HepG2 (cell line): ENCODE measurements around the gene HBS1L. TPM values are rescaled to one million over a fixed set of nuclear protein-coding genes. Genes with fewer than 3 reads are reported as not detected.

ENCODE experiments used
- CBX5 ChIP-seq: sonication (generic); formaldehyde crosslinking; IDR thresholded peaks from 2 replicates; pipeline ENCODE4 v1.4.0; 2020; ENCODE audit warnings: missing genetic modification reagents, borderline replicate concordance
- HCFC1 ChIP-seq: fragments of 150-350 bp; IDR thresholded peaks from 2 replicates; pipeline ENCODE4 v1.6.1; 2014; ENCODE audit warnings: low read depth, low read length
- HDAC1 ChIP-seq: sonication (generic); formaldehyde crosslinking; IDR thresholded peaks from 2 replicates; pipeline ENCODE4 v1.5.1; 2020; ENCODE audit warnings: mild to moderate bottlenecking, missing genetic modification reagents
- NFIB ChIP-seq: sonication (generic); formaldehyde crosslinking; IDR thresholded peaks from 2 replicates; pipeline ENCODE4 v1.9.0; 2021; ENCODE audit warnings: missing genetic modification reagents, mild to moderate bottlenecking, borderline replicate concordance
- NR3C1 ChIP-seq: sonication (generic); formaldehyde crosslinking; IDR thresholded peaks from 2 replicates; pipeline ENCODE4 v1.4.0; 2020; ENCODE audit warnings: missing genetic modification reagents
- RBAK ChIP-seq: sonication (generic); formaldehyde crosslinking; IDR thresholded peaks from 2 replicates; pipeline ENCODE4 v1.5.1; 2020; ENCODE audit warnings: mild to moderate bottlenecking, missing genetic modification reagents
- SMARCE1 ChIP-seq: fragments of 450-650 bp; IDR thresholded peaks from 2 replicates; pipeline ENCODE4 v1.6.1; 2017; ENCODE audit warnings: borderline replicate concordance
- TP53 ChIP-seq: sonication (generic); formaldehyde crosslinking; conservative IDR thresholded peaks from 2 replicates; pipeline ENCODE4 v1.4.0; 2020; ENCODE audit warnings: missing genetic modification reagents
- ZFP62 ChIP-seq: sonication (generic); formaldehyde crosslinking; IDR thresholded peaks from 2 replicates; pipeline ENCODE4 v1.4.0; 2020; ENCODE audit warnings: missing genetic modification reagents
- ZNF354B ChIP-seq: sonication (generic); formaldehyde crosslinking; IDR thresholded peaks from 2 replicates; pipeline ENCODE4 v1.8.0; 2022; ENCODE audit warnings: mild to moderate bottlenecking, missing genetic modification reagents
- ZNF558 ChIP-seq: sonication (generic); formaldehyde crosslinking; IDR thresholded peaks from 2 replicates; pipeline ENCODE4 v1.9.0; 2022; ENCODE audit warnings: mild to moderate bottlenecking, missing genetic modification reagents, borderline replicate concordance
- ZNF564 ChIP-seq: sonication (generic); formaldehyde crosslinking; IDR thresholded peaks from 2 replicates; pipeline ENCODE4 v1.8.1; 2023; ENCODE audit warnings: mild to moderate bottlenecking, missing genetic modification reagents
- polyA plus RNA-seq, 8 experiments: library from polyadenylated mRNA; depleted of rRNA in 3 of 8; stranded (reverse) in 7 of 8; unstranded in 1 of 8; fragments of >200 nt; fragmentation: Illumina TruSeq in 4 of 8; extraction: Trizol in 4 of 8; gene quantifications; 2 replicates each; pipeline versions ENCODE4 v1.2.1 to v1.2.3, GENCODE V29; 2011 to 2016; ENCODE audit warnings: low read depth in 4 of 8, missing spikeins in 1 of 8, mixed read lengths in 1 of 8; ENCODE audit not compliant: insufficient read depth in 1 of 8
- total RNA-seq, 5 experiments: library from RNA; depleted of rRNA; stranded (reverse); fragments of >200 nt; fragmentation: Illumina TruSeq; extraction: Trizol; gene quantifications; 2 replicates each; pipeline ENCODE4 v1.2.3, GENCODE V29; 2016; ENCODE audit warnings: low read depth in 1 of 5
- TF ChIP-seq, protein P1 (sequence below), 2 experiments: fragments of 450-650 bp in 1 of 2; sonication (generic) in 1 of 2; formaldehyde crosslinking in 1 of 2; IDR thresholded peaks; 2 replicates each; pipeline versions ENCODE4 v1.6.1 to v1.8.0; 2016 to 2022; ENCODE audit warnings: antibody characterized with exemption in 1 of 2, mild to moderate bottlenecking in 1 of 2, missing genetic modification reagents in 1 of 2
- TF ChIP-seq, protein P2 (sequence below): sonication (generic); formaldehyde crosslinking; IDR thresholded peaks from 2 replicates; pipeline ENCODE4 v1.4.0; 2020; ENCODE audit warnings: low read depth, missing genetic modification reagents
- TF ChIP-seq, protein P3 (sequence below): sonication (generic); formaldehyde crosslinking; IDR thresholded peaks from 2 replicates; pipeline ENCODE4 v1.8.0; 2022; ENCODE audit warnings: mild to moderate bottlenecking, missing genetic modification reagents, moderate library complexity

HBS1L gene
- total and polyA plus RNA-seq, 2 of the 13 experiments (the other 11 are each of a cell fraction or from before 2014, with no cell fraction given), result 44.1 to 138 TPM

DNA sequence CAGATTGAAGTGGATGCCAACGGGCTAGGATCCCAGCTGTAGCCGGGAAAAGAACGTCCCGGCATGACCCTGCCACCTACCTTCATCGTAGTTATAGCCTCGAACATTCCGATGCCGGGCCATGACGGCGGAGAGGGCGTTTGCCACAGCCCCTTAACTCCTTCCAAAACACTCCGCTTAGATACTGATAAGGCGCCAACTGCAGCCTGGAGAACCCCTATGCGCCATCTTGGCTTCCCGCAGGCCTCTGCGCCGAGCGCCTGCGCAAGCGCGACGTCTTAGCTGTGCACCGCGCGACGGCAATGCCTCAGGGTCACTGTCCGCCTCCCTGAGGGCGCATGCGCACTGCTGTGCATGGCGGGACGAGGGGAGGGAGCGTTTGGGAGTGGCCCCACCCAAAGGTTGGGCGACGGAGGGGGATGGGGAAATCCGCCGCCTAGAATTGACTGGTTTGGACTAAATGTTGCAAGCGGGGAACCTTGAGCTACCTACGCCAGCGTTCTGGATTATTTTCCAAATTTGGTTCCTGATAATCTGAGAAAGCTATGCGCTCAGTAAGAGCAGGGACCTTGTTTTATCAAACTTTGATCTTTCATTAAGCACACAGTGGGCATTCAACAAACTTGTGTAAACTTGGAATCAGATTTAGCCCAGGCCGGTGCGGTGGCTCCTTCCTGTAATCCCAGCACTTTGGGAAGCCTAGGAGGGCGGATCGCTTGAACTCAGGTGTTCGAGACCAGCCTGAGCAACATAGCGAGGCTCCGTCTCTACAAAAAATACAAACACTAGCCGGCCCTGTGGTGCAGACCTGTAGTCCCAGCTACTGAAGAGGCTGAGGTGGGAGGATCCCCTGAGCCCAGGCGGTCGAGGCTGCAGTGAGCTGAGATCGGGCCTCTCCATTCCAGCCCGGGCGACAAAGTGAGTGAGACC, at the start of gene HBS1L (continued):
- TF ChIP-seq, protein P1, sequence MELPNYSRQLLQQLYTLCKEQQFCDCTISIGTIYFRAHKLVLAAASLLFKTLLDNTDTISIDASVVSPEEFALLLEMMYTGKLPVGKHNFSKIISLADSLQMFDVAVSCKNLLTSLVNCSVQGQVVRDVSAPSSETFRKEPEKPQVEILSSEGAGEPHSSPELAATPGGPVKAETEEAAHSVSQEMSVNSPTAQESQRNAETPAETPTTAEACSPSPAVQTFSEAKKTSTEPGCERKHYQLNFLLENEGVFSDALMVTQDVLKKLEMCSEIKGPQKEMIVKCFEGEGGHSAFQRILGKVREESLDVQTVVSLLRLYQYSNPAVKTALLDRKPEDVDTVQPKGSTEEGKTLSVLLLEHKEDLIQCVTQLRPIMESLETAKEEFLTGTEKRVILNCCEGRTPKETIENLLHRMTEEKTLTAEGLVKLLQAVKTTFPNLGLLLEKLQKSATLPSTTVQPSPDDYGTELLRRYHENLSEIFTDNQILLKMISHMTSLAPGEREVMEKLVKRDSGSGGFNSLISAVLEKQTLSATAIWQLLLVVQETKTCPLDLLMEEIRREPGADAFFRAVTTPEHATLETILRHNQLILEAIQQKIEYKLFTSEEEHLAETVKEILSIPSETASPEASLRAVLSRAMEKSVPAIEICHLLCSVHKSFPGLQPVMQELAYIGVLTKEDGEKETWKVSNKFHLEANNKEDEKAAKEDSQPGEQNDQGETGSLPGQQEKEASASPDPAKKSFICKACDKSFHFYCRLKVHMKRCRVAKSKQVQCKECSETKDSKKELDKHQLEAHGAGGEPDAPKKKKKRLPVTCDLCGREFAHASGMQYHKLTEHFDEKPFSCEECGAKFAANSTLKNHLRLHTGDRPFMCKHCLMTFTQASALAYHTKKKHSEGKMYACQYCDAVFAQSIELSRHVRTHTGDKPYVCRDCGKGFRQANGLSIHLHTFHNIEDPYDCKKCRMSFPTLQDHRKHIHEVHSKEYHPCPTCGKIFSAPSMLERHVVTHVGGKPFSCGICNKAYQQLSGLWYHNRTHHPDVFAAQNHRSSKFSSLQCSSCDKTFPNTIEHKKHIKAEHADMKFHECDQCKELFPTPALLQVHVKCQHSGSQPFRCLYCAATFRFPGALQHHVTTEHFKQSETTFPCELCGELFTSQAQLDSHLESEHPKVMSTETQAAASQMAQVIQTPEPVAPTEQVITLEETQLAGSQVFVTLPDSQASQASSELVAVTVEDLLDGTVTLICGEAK (IDR thresholded peaks at IDR 0.05), result no peak
- TF ChIP-seq, protein P1 (CRISPR knock-in tag; IDR thresholded peaks at IDR 0.05), result no peak; the same call in 1 of the 2 replicates
- TF ChIP-seq NFIB (CRISPR knock-in tag) (no peak), ZNF564 (CRISPR knock-in tag) (peak; percentile 69; the same call in 1 of the 2 replicates), TP53 (CRISPR knock-in tag) (0 out of 2 replicates have a peak, but pooled peaks have one; percentile 79), CBX5 (peak; percentile 94), HCFC1 (peak; percentile 51), RBAK (CRISPR knock-in tag) (peak; percentile 43; the same call in 1 of the 2 replicates), ZFP62 (no peak), HDAC1 (peak; percentile 90), ZNF354B (CRISPR knock-in tag) (no peak), SMARCE1 (no peak), NR3C1 (CRISPR knock-in tag) (no peak), ZNF558 (0 out of 2 replicates have a peak, but pooled peaks have one; percentile 39)
- TF ChIP-seq, protein P2, sequence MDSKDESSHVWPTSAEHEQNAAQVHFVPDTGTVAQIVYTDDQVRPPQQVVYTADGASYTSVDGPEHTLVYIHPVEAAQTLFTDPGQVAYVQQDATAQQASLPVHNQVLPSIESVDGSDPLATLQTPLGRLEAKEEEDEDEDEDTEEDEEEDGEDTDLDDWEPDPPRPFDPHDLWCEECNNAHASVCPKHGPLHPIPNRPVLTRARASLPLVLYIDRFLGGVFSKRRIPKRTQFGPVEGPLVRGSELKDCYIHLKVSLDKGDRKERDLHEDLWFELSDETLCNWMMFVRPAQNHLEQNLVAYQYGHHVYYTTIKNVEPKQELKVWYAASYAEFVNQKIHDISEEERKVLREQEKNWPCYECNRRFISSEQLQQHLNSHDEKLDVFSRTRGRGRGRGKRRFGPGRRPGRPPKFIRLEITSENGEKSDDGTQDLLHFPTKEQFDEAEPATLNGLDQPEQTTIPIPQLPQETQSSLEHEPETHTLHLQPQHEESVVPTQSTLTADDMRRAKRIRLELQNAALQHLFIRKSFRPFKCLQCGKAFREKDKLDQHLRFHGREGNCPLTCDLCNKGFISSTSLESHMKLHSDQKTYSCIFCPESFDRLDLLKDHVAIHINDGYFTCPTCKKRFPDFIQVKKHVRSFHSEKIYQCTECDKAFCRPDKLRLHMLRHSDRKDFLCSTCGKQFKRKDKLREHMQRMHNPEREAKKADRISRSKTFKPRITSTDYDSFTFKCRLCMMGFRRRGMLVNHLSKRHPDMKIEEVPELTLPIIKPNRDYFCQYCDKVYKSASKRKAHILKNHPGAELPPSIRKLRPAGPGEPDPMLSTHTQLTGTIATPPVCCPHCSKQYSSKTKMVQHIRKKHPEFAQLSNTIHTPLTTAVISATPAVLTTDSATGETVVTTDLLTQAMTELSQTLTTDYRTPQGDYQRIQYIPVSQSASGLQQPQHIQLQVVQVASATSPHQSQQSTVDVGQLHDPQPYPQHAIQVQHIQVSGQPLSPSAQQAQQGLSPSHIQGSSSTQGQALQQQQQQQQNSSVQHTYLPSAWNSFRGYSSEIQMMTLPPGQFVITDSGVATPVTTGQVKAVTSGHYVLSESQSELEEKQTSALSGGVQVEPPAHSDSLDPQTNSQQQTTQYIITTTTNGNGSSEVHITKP (CRISPR knock-in tag), result peak; percentile 93
- TF ChIP-seq, protein P3, sequence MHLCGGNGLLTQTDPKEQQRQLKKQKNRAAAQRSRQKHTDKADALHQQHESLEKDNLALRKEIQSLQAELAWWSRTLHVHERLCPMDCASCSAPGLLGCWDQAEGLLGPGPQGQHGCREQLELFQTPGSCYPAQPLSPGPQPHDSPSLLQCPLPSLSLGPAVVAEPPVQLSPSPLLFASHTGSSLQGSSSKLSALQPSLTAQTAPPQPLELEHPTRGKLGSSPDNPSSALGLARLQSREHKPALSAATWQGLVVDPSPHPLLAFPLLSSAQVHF (CRISPR knock-in tag), result no peak
